Activated gamma-delta T cell treated with anti-CD3 and anti-CD28 coated beads, Interleukin-2, amount 50 U/mL, for 16 hours (primary cell): ENCODE measurements around the gene PIH1D1.
A peak's percentile ranks its signal among the peaks of the same experiment; 100 is the strongest.
"Not testable (repeated sequence)": the region's sequence is repeated elsewhere in the genome, so short reads cannot be mapped to it uniquely, and the experiment has no call there.

Experiments used
- DNase-seq: peaks from one replicate; pipeline ENCODE4 v3.0.0-alpha.2; 2020; ENCODE audit warnings: low read depth

PIH1D1 gene

GRCh38 chr19:49456326-49456725 is 4.7 kb upstream of the PIH1D1 start:
- no peak for DNase-seq

- DNase-seq = no peak
These were observed 4.2 kb upstream of the PIH1D1 start for GRCh38 chr19:49455773-49456172.

- no peak for DNase-seq
These were observed 2.2 kb upstream of the PIH1D1 start for GRCh38 chr19:49453757-49454240.

- DNase-seq = peak; percentile 97
These were observed 1.6 kb upstream of the PIH1D1 start, which contains the start of gene ALDH16A1 for GRCh38 chr19:49453013-49453756. ALDH16A1 (plus strand) TSS chr19:49453225; CDS start chr19:49453332, 107 bp downstream.

GRCh38 chr19:49450405-49450804 is 1.2 kb downstream of the PIH1D1 start:
- no peak for DNase-seq

GRCh38 chr19:49448432-49448786 is 3.2 kb downstream of the PIH1D1 start:
- no peak for DNase-seq

- DNase-seq = no peak
These were observed 3.9 kb downstream of the PIH1D1 start for GRCh38 chr19:49447485-49448431.

- no peak for DNase-seq
These were observed 5.6 kb downstream of the PIH1D1 start for GRCh38 chr19:49445997-49446396.

- not testable (repeated sequence) for DNase-seq
These were observed 7.4 kb downstream of the PIH1D1 start for GRCh38 chr19:49444100-49444700.

GRCh38 chr19:49443366-49444099 is 8.1 kb downstream of the PIH1D1 start:
- DNase-seq = peak; percentile 93

- no peak for DNase-seq
These were observed 8.7 kb downstream of the PIH1D1 start for GRCh38 chr19:49442771-49443365.

GRCh38 chr19:49442354-49442753 is 9.3 kb downstream of the PIH1D1 start:
- DNase-seq = no peak

- DNase-seq = no peak
These were observed 9.7 kb downstream of the PIH1D1 start for GRCh38 chr19:49441960-49442350.

GRCh38 chr19:49441210-49441959 is 10.2 kb downstream of the PIH1D1 start, which contains the start of gene SLC17A7:
SLC17A7 (minus strand) TSS chr19:49441527; CDS start chr19:49441379, 148 bp downstream.
- DNase-seq = no peak

GRCh38 chr19:49440439-49441209 is 11.0 kb downstream of the PIH1D1 start:
- no peak for DNase-seq

GRCh38 chr19:49439836-49440235 is 11.8 kb downstream of the PIH1D1 start:
- no peak for DNase-seq

GRCh38 chr19:49438261-49438660 is 13.4 kb downstream of the PIH1D1 start:
- no peak for DNase-seq

GRCh38 chr19:49437231-49437630 is 14.4 kb downstream of the PIH1D1 start:
- DNase-seq = no peak

- DNase-seq = no peak
These were observed 15.1 kb downstream of the PIH1D1 start for GRCh38 chr19:49436381-49437017.
